H1 (cell line): ENCODE measurements around the gene UFD1. TPM values are rescaled to one million over a fixed set of nuclear protein-coding genes. Genes with fewer than 3 reads are reported as not detected.

Experiments used
- CTCF ChIA-PET: fragments of 300-600 bp; sonication (Branson Sonifier 250); formaldehyde crosslinking; loops from one replicate; lab custom pipeline; 2021; ENCODE audit not compliant: partially characterized antibody; lab: Charles Lee
- POLR2A ChIA-PET: fragments of 300-600 bp; sonication (Branson Sonifier 250); formaldehyde crosslinking; loops from one replicate; lab custom pipeline; 2021; ENCODE audit warnings: inconsistent platforms; ENCODE audit not compliant: partially characterized antibody; lab: Charles Lee
- DNase-seq, 2 experiments: peaks; one replicate each; pipeline versions ENCODE4 v3.0.0 to v3.0.0-alpha.2; 2010 to 2022; ENCODE audit warnings: low spot score in 2 of 2, low read depth in 1 of 2, mixed read lengths in 1 of 2
- FAIRE-seq: peaks from 2 replicates; lab custom pipeline; 2011; peaks lifted over from hg19 to GRCh38; lab: Jason Lieb, UNC
- H2AFZ ChIP-seq: 2 replicates; pipeline ENCODE4 v1.8.1; 2012; ENCODE audit warnings: low read length, inconsistent platforms
- H2AK5ac ChIP-seq: 2 replicates; pipeline ENCODE4 v1.6.1; 2013; ENCODE audit warnings: low read depth, low read length
- H2BK120ac ChIP-seq: replicated peaks from 2 replicates; pipeline ENCODE3; 2013; ENCODE audit warnings: low read depth, low read length, inconsistent platforms
- H2BK12ac ChIP-seq: 2 replicates; pipeline ENCODE4 v1.6.1; 2013; ENCODE audit warnings: low read depth, low read length
- H2BK15ac ChIP-seq: 2 replicates; pipeline ENCODE4 v1.6.1; 2013; ENCODE audit warnings: low read length
- H2BK20ac ChIP-seq: 2 replicates; pipeline ENCODE4 v1.6.1; 2013; ENCODE audit warnings: low read length
- H2BK5ac ChIP-seq: 2 replicates; pipeline ENCODE4 v1.6.1; 2013; ENCODE audit warnings: low read depth, low read length
- H3K14ac ChIP-seq: 2 replicates; pipeline ENCODE4 v1.6.1; 2013; ENCODE audit warnings: inconsistent platforms; ENCODE audit not compliant: insufficient read length
- H3K18ac ChIP-seq: 2 replicates; pipeline ENCODE4 v1.6.1; 2013; ENCODE audit warnings: low read length; ENCODE audit errors: extremely low read depth
- H3K23ac ChIP-seq: 2 replicates; pipeline ENCODE4 v1.6.1; 2013; ENCODE audit warnings: inconsistent platforms; ENCODE audit not compliant: insufficient read length
- H3K23me2 ChIP-seq: 2 replicates; pipeline ENCODE4 v1.6.1; 2013; ENCODE audit warnings: low read depth, low read length
- H3K27ac ChIP-seq: 2 replicates; pipeline ENCODE4 v1.6.1; 2011; ENCODE audit warnings: low read depth, low read length, inconsistent platforms
- H3K27me3 ChIP-seq, 4 experiments: replicated peaks in 1 of 4; 1 replicate in 1 of 4; 2 replicates in 3 of 4; pipeline versions ENCODE4 v1.6.1 to v1.8.1; 2011 to 2013; ENCODE audit warnings: low read length in 3 of 4, mild to moderate bottlenecking in 3 of 4, inconsistent platforms in 2 of 4, mixed read lengths in 2 of 4, moderate library complexity in 1 of 4; ENCODE audit not compliant: control insufficient read depth in 3 of 4, insufficient read depth in 3 of 4; ENCODE audit errors: extremely low read depth in 1 of 4
- H3K36me3 ChIP-seq, 4 experiments: 2 replicates each; pipeline versions ENCODE4 v1.6.1 to v1.8.1; 2011 to 2013; ENCODE audit warnings: mild to moderate bottlenecking in 4 of 4, low read length in 3 of 4, moderate library complexity in 2 of 4, control low read depth in 1 of 4, inconsistent platforms in 1 of 4; ENCODE audit not compliant: insufficient read depth in 4 of 4, control insufficient read depth in 2 of 4
- H3K4ac ChIP-seq: replicated peaks from 2 replicates; pipeline ENCODE3; 2013; ENCODE audit warnings: low read length, low read depth, mixed read lengths, inconsistent platforms; ENCODE audit not compliant: insufficient read length
- H3K4me1 ChIP-seq, 4 experiments: replicated peaks in 1 of 4; 1 replicate in 1 of 4; 2 replicates in 3 of 4; pipeline versions ENCODE4 v1.6.1 to v1.8.1; 2011 to 2013; ENCODE audit warnings: low read length in 3 of 4, inconsistent platforms in 2 of 4, mixed read lengths in 1 of 4; ENCODE audit not compliant: insufficient read depth in 4 of 4, control insufficient read depth in 3 of 4
- H3K4me2 ChIP-seq, 2 experiments: 2 replicates each; pipeline versions ENCODE4 v1.6.1 to v1.8.1; 2011 to 2013; ENCODE audit warnings: low read depth in 2 of 2, low read length in 2 of 2, control low read depth in 1 of 2, inconsistent platforms in 1 of 2, mild to moderate bottlenecking in 1 of 2; ENCODE audit not compliant: insufficient read depth in 1 of 2
- H3K4me3 ChIP-seq, 4 experiments: fragments of 200-600, 300-600 bp in 1 of 4; sonication (generic), shearing (Covaris generic), sonication (Bioruptor Twin) in 1 of 4; 2 replicates each; pipeline versions ENCODE4 v1.5.1 to v1.8.1; 2011 to 2016; ENCODE audit warnings: low read length in 4 of 4, low read depth in 3 of 4, control low read depth in 2 of 4, inconsistent platforms in 2 of 4, mild to moderate bottlenecking in 2 of 4, mixed read lengths in 1 of 4, moderate library complexity in 1 of 4; ENCODE audit not compliant: insufficient read depth in 2 of 4; ENCODE audit errors: extremely low read depth in 1 of 4
- H3K56ac ChIP-seq: replicated peaks from 2 replicates; pipeline ENCODE3; 2013; ENCODE audit warnings: low read depth, mild to moderate bottlenecking, mixed read lengths, low read length, inconsistent platforms; ENCODE audit not compliant: insufficient read length
- H3K79me1 ChIP-seq: 2 replicates; pipeline ENCODE4 v1.6.1; 2013; ENCODE audit warnings: low read depth, low read length, control low read depth
- H3K79me2 ChIP-seq, 2 experiments: 2 replicates each; pipeline versions ENCODE4 v1.6.1 to v1.8.1; 2012 to 2013; ENCODE audit warnings: low read length in 2 of 2, mild to moderate bottlenecking in 2 of 2, inconsistent platforms in 1 of 2; ENCODE audit not compliant: insufficient read depth in 2 of 2, control insufficient read depth in 1 of 2
- H3K9ac ChIP-seq, 4 experiments: replicated peaks in 1 of 4; 1 replicate in 1 of 4; 2 replicates in 3 of 4; pipeline versions ENCODE4 v1.6.1 to v1.8.1; 2011 to 2013; ENCODE audit warnings: low read depth in 3 of 4, low read length in 3 of 4, control low read depth in 2 of 4, mild to moderate bottlenecking in 2 of 4, moderate library complexity in 2 of 4, inconsistent platforms in 1 of 4; ENCODE audit errors: extremely low read depth in 1 of 4
- H3K9me3 ChIP-seq, 2 experiments: 2 replicates each; pipeline versions ENCODE4 v1.6.1 to v1.8.1; 2012 to 2013; ENCODE audit warnings: mild to moderate bottlenecking in 2 of 2, moderate library complexity in 2 of 2, control low read depth in 1 of 2, inconsistent platforms in 1 of 2, low read depth in 1 of 2, low read length in 1 of 2, mixed read lengths in 1 of 2; ENCODE audit not compliant: insufficient read depth in 2 of 2
- H4K20me1 ChIP-seq, 2 experiments: replicated peaks in 1 of 2; 2 replicates each; pipeline versions ENCODE3 to v1.8.1; 2011 to 2013; ENCODE audit warnings: inconsistent platforms in 2 of 2, low read length in 2 of 2, mild to moderate bottlenecking in 1 of 2; ENCODE audit not compliant: insufficient read depth in 2 of 2, control insufficient read depth in 1 of 2
- H4K5ac ChIP-seq: 2 replicates; pipeline ENCODE4 v1.6.1; 2013; ENCODE audit warnings: low read length, low read depth, mixed read lengths, inconsistent platforms; ENCODE audit not compliant: insufficient read length
- H4K8ac ChIP-seq: 2 replicates; pipeline ENCODE4 v1.8.0; 2013; ENCODE audit warnings: mild to moderate bottlenecking, moderate library complexity, low read length, inconsistent platforms; ENCODE audit not compliant: insufficient read depth; ENCODE audit errors: extremely low read depth
- H4K91ac ChIP-seq: replicated peaks from 2 replicates; pipeline ENCODE3; 2013; ENCODE audit warnings: low read length, mixed read lengths, inconsistent platforms; ENCODE audit not compliant: insufficient read length
- CBX8 ChIP-seq: fragments of 300-800, 300-1000 bp; sonication (generic); IDR thresholded peaks from 2 replicates; pipeline ENCODE4 v1.7.1; 2016; ENCODE audit warnings: low read depth, low read length, borderline replicate concordance
- CREB1 ChIP-seq: IDR thresholded peaks from 2 replicates; pipeline ENCODE4 v1.6.1; 2012; ENCODE audit warnings: inconsistent platforms
- HDAC6 ChIP-seq: IDR thresholded peaks from one replicate; pipeline ENCODE4 v1.7.1; 2012; ENCODE audit warnings: low read depth, mild to moderate bottlenecking, inconsistent platforms, low read length, moderate library complexity
- JUND ChIP-seq: IDR thresholded peaks from 2 replicates; pipeline ENCODE4 v1.6.1; 2011; ENCODE audit warnings: mild to moderate bottlenecking, improper control_type of control experiment, low read length
- KDM1A ChIP-seq: fragments of 200-600, 300-600 bp; sonication (generic); IDR thresholded peaks from 2 replicates; pipeline ENCODE4 v1.7.1; 2016; ENCODE audit warnings: mild to moderate bottlenecking, low read length, borderline replicate concordance
- POLR2AphosphoS5 ChIP-seq: IDR thresholded peaks from 2 replicates; pipeline ENCODE4 v1.6.1; 2011; ENCODE audit warnings: low read depth, low read length
- RFX5 ChIP-seq: IDR thresholded peaks from 2 replicates; pipeline ENCODE4 v1.6.1; 2011; ENCODE audit warnings: low read depth, low read length, improper control_type of control experiment, borderline replicate concordance
- RNF2 ChIP-seq: fragments of 200-900, 300-1000 bp; sonication (generic); IDR thresholded peaks from 2 replicates; pipeline ENCODE4 v1.7.1; 2016; ENCODE audit warnings: borderline replicate concordance, low read depth, mild to moderate bottlenecking, antibody characterized with exemption, low read length; ENCODE audit not compliant: poor library complexity, severe bottlenecking; ENCODE audit errors: missing control alignments
- SRF ChIP-seq: IDR thresholded peaks from 2 replicates; pipeline ENCODE4 v1.6.1; 2011; ENCODE audit warnings: mild to moderate bottlenecking, low read depth, low read length, moderate library complexity
- TAF1 ChIP-seq: IDR thresholded peaks from 2 replicates; pipeline ENCODE4 v1.6.1; 2011; ENCODE audit warnings: mild to moderate bottlenecking, low read depth, low read length
- TBP ChIP-seq: IDR thresholded peaks from 2 replicates; pipeline ENCODE4 v1.6.1; 2011; ENCODE audit warnings: low read depth, low read length, improper control_type of control experiment
- USF2 ChIP-seq: IDR thresholded peaks from 2 replicates; pipeline ENCODE4 v1.6.1; 2011; ENCODE audit warnings: low read length, improper control_type of control experiment
- YY1 ChIP-seq: IDR thresholded peaks from 2 replicates; pipeline ENCODE4 v1.6.1; 2011; ENCODE audit warnings: low read depth, mild to moderate bottlenecking, low read length
- WGBS, 2 experiments: shearing (Covaris generic) in 1 of 2; methylation state at CpG; one replicate each; pipeline versions ENCODE4 v1.1.6 to v1.1.7; 2013 to 2015; ENCODE audit warnings: low lambda C conversion rate in 2 of 2, mixed read lengths in 2 of 2, inconsistent platforms in 1 of 2, low coverage in 1 of 2, missing lambda C conversion rate in 1 of 2; ENCODE audit not compliant: insufficient replicate concordance in 2 of 2, insufficient coverage in 1 of 2, insufficient read length in 1 of 2; ENCODE audit errors: extremely low coverage in 1 of 2, missing lambda C conversion rate in 1 of 2; 5-methylcytosine and 5-hydroxymethylcytosine counted together
- polyA plus RNA-seq, 7 experiments: library from polyadenylated mRNA; depleted of rRNA in 3 of 7; stranded (reverse) in 5 of 7; unstranded in 2 of 7; fragments of >200 nt in 5 of 7; fragments of 200-250 nt in 2 of 7; gene quantifications; 1 replicate in 5 of 7; 2 replicates in 1 of 7; 4 replicates in 1 of 7; pipeline versions ENCODE4 v1.2.1 to v1.2.3, GENCODE V29; 2011 to 2013; ENCODE audit warnings: missing spikeins in 2 of 7, mixed read lengths in 2 of 7
- total RNA-seq: library from RNA; stranded (reverse); fragmentation: NEBNext Ultra II Directional; extraction: Animal tissue kit (Norgen Biotek cat#: 25700); gene quantifications from 2 replicates; pipeline ENCODE4 v1.2.1, GENCODE V29; 2021

UFD1 gene
- total and polyA plus RNA-seq, 2 of the 8 experiments (the other 6 are each of a cell fraction or from before 2014, with no cell fraction given): 74.6 to 116 TPM

GRCh38 chr22:19420321-19420720 lies 58.7 kb downstream of the UFD1 start:
- H3K4ac ChIP-seq: no peak overlapping the region
- H3K9ac ChIP-seq: no peak overlapping the region
- no peak overlapping the region for H2BK120ac ChIP-seq
- H2BK20ac ChIP-seq: no peak overlapping the region
- H3K27ac ChIP-seq: no peak overlapping the region
- H3K36me3 ChIP-seq: no peaks in the 10 kb centered on the region; a peak in 2 of 8 replicates
- H4K5ac ChIP-seq: no peak overlapping the region
- H3K4me2 ChIP-seq: no peak overlapping the region
- H3K27me3 ChIP-seq: no peaks in the 10 kb centered on the region
- 93% methylated on average over 6 of the region's 6 CpGs; no CpG with 5 or more reads in 1 of the 2 experiments for WGBS, 2 experiments
- H2AFZ ChIP-seq: no peak overlapping the region
- H3K9me3 ChIP-seq: no peaks in the 10 kb centered on the region
- H3K79me2 ChIP-seq: peaks cover 28 to 98% of the 10 kb centered on the region in 2 experiments
- H2BK5ac ChIP-seq: no peak overlapping the region
- H3K4me1 ChIP-seq: peaks cover 0 to 20% (median 7%) of the 10 kb centered on the region in 4 experiments; a peak in 6 of 7 replicates
- no peak overlapping the region for H2BK15ac ChIP-seq
- FAIRE-seq: no peak
- no peak for DNase-seq
- no peak overlapping the region for H4K8ac ChIP-seq
- no peak overlapping the region for H4K91ac ChIP-seq
- H2BK12ac ChIP-seq: no peak overlapping the region
- CTCF ChIA-PET: interaction anchor here (0.9 to 1.3 kb wide), 3 partner anchors 9 to 82 kb away, joined by 3 to 4 read pairs (median 3); no protein-coding TSS in a partner anchor
- H3K4me3 ChIP-seq: no peak overlapping the region
- H3K23ac ChIP-seq: no peak overlapping the region
- peaks cover 19 to 30% of the 10 kb centered on the region in 2 experiments for H4K20me1 ChIP-seq
- peaks cover 23% of the 10 kb centered on the region for H3K79me1 ChIP-seq
- no peak overlapping the region for H2AK5ac ChIP-seq
- no peaks in the 10 kb centered on the region; the same call in 1 of the 2 replicates for H3K23me2 ChIP-seq
- no peak overlapping the region for H3K18ac ChIP-seq
- H3K56ac ChIP-seq: no peak overlapping the region
- H3K14ac ChIP-seq: no peak overlapping the region
- POLR2A ChIA-PET: interaction anchor here (0.7 to 4.8 kb wide), 6 partner anchors 11 to 212 kb away, joined by 3 to 38 read pairs (median 4); partner anchors contain the start of genes HIRA and MRPL40
- TF ChIP-seq TAF1 (no peak), HDAC6 (no peak), TBP (no peak), CREB1 (no peak), SRF (no peak), KDM1A (no peak), YY1 (no peak), RNF2 (no peak), JUND (no peak), RFX5 (no peak), POLR2AphosphoS5 (no peak), CBX8 (no peak), USF2 (no peak)
